GM12875 (cell line): ENCODE measurements around the gene COLEC12.

ENCODE experiments used
- H3K4me3 ChIP-seq: one replicate; pipeline ENCODE4 v1.5.1; 2011; ENCODE audit warnings: low read depth, low read length, control low read depth
- TF ChIP-seq, protein P1 (sequence below): IDR thresholded peaks from 2 replicates; pipeline ENCODE4 v1.5.1; 2011; ENCODE audit warnings: low read depth, mild to moderate bottlenecking, control low read depth, inconsistent platforms, low read length, moderate library complexity, borderline replicate concordance; ENCODE audit not compliant: insufficient read depth

COLEC12 gene

DNA sequence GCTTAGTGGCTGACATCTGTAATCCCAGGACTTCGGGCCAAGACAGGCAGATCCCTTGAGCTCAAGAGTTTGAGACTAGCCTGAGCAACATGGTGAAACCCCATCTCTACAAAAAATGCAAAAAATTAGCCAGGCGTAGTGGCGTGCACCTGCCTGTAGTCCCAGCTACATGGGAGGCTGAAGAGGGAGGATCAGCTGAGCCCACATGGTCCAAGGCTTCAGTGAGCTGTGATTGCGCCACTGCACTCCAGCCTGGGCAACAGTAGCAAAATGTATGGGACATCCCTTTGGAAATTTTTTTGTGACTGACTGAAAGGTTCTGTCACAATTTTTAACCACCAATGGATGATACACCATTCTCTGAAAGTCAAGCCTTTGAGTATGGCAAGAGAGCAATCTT lies 6.3 kb upstream of the COLEC12 start:
- TF ChIP-seq, protein P1, sequence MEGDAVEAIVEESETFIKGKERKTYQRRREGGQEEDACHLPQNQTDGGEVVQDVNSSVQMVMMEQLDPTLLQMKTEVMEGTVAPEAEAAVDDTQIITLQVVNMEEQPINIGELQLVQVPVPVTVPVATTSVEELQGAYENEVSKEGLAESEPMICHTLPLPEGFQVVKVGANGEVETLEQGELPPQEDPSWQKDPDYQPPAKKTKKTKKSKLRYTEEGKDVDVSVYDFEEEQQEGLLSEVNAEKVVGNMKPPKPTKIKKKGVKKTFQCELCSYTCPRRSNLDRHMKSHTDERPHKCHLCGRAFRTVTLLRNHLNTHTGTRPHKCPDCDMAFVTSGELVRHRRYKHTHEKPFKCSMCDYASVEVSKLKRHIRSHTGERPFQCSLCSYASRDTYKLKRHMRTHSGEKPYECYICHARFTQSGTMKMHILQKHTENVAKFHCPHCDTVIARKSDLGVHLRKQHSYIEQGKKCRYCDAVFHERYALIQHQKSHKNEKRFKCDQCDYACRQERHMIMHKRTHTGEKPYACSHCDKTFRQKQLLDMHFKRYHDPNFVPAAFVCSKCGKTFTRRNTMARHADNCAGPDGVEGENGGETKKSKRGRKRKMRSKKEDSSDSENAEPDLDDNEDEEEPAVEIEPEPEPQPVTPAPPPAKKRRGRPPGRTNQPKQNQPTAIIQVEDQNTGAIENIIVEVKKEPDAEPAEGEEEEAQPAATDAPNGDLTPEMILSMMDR = no peak
- H3K4me3 ChIP-seq = no peak overlapping the region

- TF ChIP-seq, protein P1 = no peak
- H3K4me3 ChIP-seq = no peak overlapping the region
Measured at GRCh38 chr18:506264-506663, 5.8 kb upstream of the COLEC12 start.

GRCh38 chr18:505483-506122 lies 5.1 kb upstream of the COLEC12 start:
- TF ChIP-seq, protein P1 = no peak
- no peak overlapping the region for H3K4me3 ChIP-seq

DNA sequence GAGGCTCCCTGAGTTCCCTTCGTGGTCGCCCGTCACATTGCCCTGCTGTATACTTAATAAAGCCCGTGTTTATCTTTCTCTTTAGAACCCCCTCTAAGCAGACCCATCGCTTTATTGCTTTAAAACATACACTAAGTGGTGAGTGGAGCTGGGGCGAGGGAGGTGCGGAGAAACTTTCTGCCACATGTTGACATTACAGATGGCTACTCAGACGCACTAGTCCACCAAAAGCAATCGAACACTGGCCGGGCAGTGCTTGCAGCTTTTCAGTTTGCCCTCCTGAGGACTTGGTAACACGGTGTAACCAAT lies 859 bp upstream of the COLEC12 start:
- TF ChIP-seq, protein P1 = no peak
- no peak overlapping the region for H3K4me3 ChIP-seq

GRCh38 chr18:499776-500631 lies 497 bp downstream of the COLEC12 start:
- TF ChIP-seq, protein P1 = no peak
- no peak overlapping the region for H3K4me3 ChIP-seq

GRCh38 chr18:498931-499775 lies 1.3 kb downstream of the COLEC12 start:
- no peak overlapping the region for H3K4me3 ChIP-seq
- TF ChIP-seq, protein P1 = no peak
